Left ventricle myocardium inferior (tissue), 1 donor: ENCODE measurements around the gene CCNI2. TPM values are rescaled to one million over a fixed set of nuclear protein-coding genes. Genes with fewer than 3 reads are reported as not detected.

Source experiments
- DNase-seq: peaks from one replicate; pipeline ENCODE4 v3.0.0-alpha.2; 2020
- H3K27ac ChIP-seq: fragments of 200-600 bp; replicated peaks from 2 replicates; pipeline ENCODE4 v1.8.0; 2021
- H3K27me3 ChIP-seq: fragments of 200-600 bp; 2 replicates; pipeline ENCODE4 v1.8.0; 2021; ENCODE audit warnings: low read depth
- H3K36me3 ChIP-seq: fragments of 200-600 bp; 2 replicates; pipeline ENCODE4 v1.8.0; 2021
- H3K4me1 ChIP-seq: fragments of 200-600 bp; 2 replicates; pipeline ENCODE4 v1.8.0; 2021
- H3K4me3 ChIP-seq: fragments of 200-600 bp; 2 replicates; pipeline ENCODE4 v1.8.0; 2021; ENCODE audit warnings: mild to moderate bottlenecking, moderate library complexity
- H3K9me3 ChIP-seq: fragments of 200-600 bp; replicated peaks from 2 replicates; pipeline ENCODE4 v1.8.0; 2021
- CTCF ChIP-seq: fragments of 200-600 bp; IDR thresholded peaks from 2 replicates; pipeline ENCODE4 v1.8.0; 2021; ENCODE audit warnings: antibody characterized with exemption, mild to moderate bottlenecking, borderline replicate concordance
- intact Hi-C: fragments of 100-400 bp; cut with micrococcal nuclease; formaldehyde crosslinking; loops from one replicate; pipeline ENCODE4 v1.11.0; 2022
- total RNA-seq: library from RNA; stranded (reverse); fragmentation: NEBNext Ultra II Directional; extraction: Animal tissue kit (Norgen Biotek cat#: 25700); gene quantifications from one replicate; pipeline ENCODE4 v1.2.1, GENCODE V29; 2021
- donor health status: DM: no; HTN: yes; CAD: no; lungs with severe emphysema.

Gene CCNI2
- total RNA-seq, 1 donor from 2014 or later, result 0.08 TPM

GRCh38 chr5:132772291-132773070, 25.3 kb downstream of the CCNI2 start:
- Histone ChIP-seq H3K4me3 (peak overlapping the region; percentile 11), H3K27me3 (no peaks in the 10 kb centered on the region), H3K27ac (peak overlapping the region; percentile 90), H3K4me1 (peaks cover 92% of the 10 kb centered on the region), H3K36me3 (no peaks in the 10 kb centered on the region), H3K9me3 (no peaks in the 10 kb centered on the region)
- intact Hi-C loops, result no loop called here
- DNase-seq, result no peak
- TF ChIP-seq CTCF, result no peak

- peaks cover 92% of the 10 kb centered on the region for H3K4me1 ChIP-seq
These were observed 25.9 kb downstream of the CCNI2 start for GRCh38 chr5:132773114-132773513.

GRCh38 chr5:132773601-132774355, 26.6 kb downstream of the CCNI2 start:
- Histone ChIP-seq H3K9me3 (no peaks in the 10 kb centered on the region), H3K36me3 (no peaks in the 10 kb centered on the region), H3K27ac (peak overlapping the region; percentile 90), H3K4me3 (no peak overlapping the region), H3K4me1 (peaks cover 88% of the 10 kb centered on the region), H3K27me3 (no peaks in the 10 kb centered on the region)
- intact Hi-C loops, result no loop called here
- DNase-seq, result no peak
- TF ChIP-seq CTCF, result no peak

More at GRCh38 chr5:132773114-132773513, 25.9 kb downstream of the CCNI2 start:
- Histone ChIP-seq H3K4me3 (no peak overlapping the region), H3K9me3 (no peaks in the 10 kb centered on the region), H3K27ac (peak overlapping the region; percentile 90), H3K27me3 (no peaks in the 10 kb centered on the region), H3K36me3 (no peaks in the 10 kb centered on the region)
- TF ChIP-seq CTCF, result no peak
- intact Hi-C loops, result no loop called here
- no peak for DNase-seq

GRCh38 chr5:132774406-132774805, 27.2 kb downstream of the CCNI2 start:
- Histone ChIP-seq H3K4me1 (peaks cover 82% of the 10 kb centered on the region), H3K36me3 (no peaks in the 10 kb centered on the region), H3K9me3 (no peaks in the 10 kb centered on the region), H3K27ac (peak overlapping the region; percentile 90), H3K4me3 (no peak overlapping the region), H3K27me3 (no peaks in the 10 kb centered on the region)
- no peak for TF ChIP-seq CTCF
- no peak for DNase-seq
- intact Hi-C loops, result no loop called here

GRCh38 chr5:132774896-132775295, 27.7 kb downstream of the CCNI2 start:
- H3K27ac ChIP-seq, result peak overlapping the region; percentile 90
- peak overlapping the region; percentile 95 for H3K4me3 ChIP-seq
- H3K36me3 ChIP-seq, result no peaks in the 10 kb centered on the region
- H3K4me1 ChIP-seq, result peaks cover 80% of the 10 kb centered on the region
- H3K27me3 ChIP-seq, result no peaks in the 10 kb centered on the region
- DNase-seq, result no peak
- H3K9me3 ChIP-seq, result no peaks in the 10 kb centered on the region
- TF ChIP-seq CTCF, result no peak
- intact Hi-C loops, result no loop called here
